IPS-18c (cell line): Measurements from ENCODE around the gene KRT38.
"Not testable (repeated sequence)": the region's sequence is repeated elsewhere in the genome, so short reads cannot be mapped to it uniquely, and the experiment has no call there.

Source experiments
- H3K4me3 ChIP-seq: 2 replicates; pipeline ENCODE4 v1.7.0; 2013; ENCODE audit warnings: low read depth, mild to moderate bottlenecking, low read length, moderate library complexity; ENCODE audit not compliant: insufficient read depth
- H3K9me3 ChIP-seq: one replicate; pipeline ENCODE4 v1.6.1; 2013; ENCODE audit warnings: mild to moderate bottlenecking, low read length, moderate library complexity; ENCODE audit not compliant: control insufficient read depth, insufficient read depth

KRT38 gene

DNA sequence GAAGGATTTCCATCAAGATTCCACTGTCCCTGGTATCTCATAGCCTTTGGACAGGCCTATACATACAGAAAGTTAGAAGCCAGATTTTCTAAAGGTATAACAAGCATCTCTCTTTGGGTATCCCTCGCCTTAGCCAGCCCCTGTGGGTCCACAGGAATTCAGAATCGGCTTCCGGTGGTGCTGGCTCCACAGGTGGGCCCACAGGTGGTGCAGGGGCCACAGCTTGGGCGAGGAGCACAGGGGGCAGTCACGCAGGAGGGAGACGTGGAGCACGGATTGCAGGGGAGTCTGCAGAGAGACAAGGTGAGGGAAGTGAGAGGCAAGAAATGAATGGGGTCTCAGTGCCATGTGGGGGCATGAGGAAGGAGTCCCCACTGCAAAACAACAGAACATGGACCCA is 3.5 kb downstream of the KRT38 start:
- Histone ChIP-seq H3K4me3 (no peak overlapping the region), H3K9me3 (no peaks in the 10 kb centered on the region)

GRCh38 chr17:41434415-41434814 is 6.4 kb downstream of the KRT38 start:
- H3K4me3 ChIP-seq, result no peak overlapping the region

DNA sequence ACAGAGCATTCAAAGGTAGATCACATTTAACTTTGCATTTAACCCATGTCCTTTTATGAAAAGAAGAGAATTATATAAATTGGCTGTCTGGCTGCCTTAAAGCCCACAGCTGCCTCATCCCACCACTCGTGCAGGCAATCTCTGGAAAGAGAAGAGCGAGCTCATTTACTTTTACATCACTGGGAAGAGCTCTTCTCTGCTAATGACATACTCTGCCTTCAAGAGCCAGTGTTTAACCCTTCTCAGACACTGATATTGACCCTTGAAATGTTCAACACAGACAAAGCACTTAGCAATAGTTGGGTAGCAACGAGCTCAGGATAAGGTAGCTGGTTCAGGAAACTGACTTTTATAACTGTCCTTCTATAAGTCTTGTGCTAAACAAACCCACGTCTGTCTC is 6.8 kb downstream of the KRT38 start:
- H3K9me3 ChIP-seq, result no peaks in the 10 kb centered on the region
- no peak overlapping the region for H3K4me3 ChIP-seq

More at GRCh38 chr17:41434415-41434814, 6.4 kb downstream of the KRT38 start:
- no peaks in the 10 kb centered on the region for H3K9me3 ChIP-seq

GRCh38 chr17:41433586-41433985 is 7.2 kb downstream of the KRT38 start:
- no peaks in the 10 kb centered on the region for H3K9me3 ChIP-seq

GRCh38 chr17:41430376-41430775 is 10.4 kb downstream of the KRT38 start:
- H3K9me3 ChIP-seq, H3K4me3 ChIP-seq: not testable (repeated sequence)

More at GRCh38 chr17:41433586-41433985, 7.2 kb downstream of the KRT38 start:
- H3K4me3 ChIP-seq, result no peak overlapping the region

- H3K9me3 ChIP-seq, result no peaks in the 10 kb centered on the region
- H3K4me3 ChIP-seq, result no peak overlapping the region
Observed at GRCh38 chr17:41429667-41430066, 11.1 kb downstream of the KRT38 start.

- Histone ChIP-seq H3K4me3 (no peak overlapping the region), H3K9me3 (no peaks in the 10 kb centered on the region)
Observed at GRCh38 chr17:41428591-41429291, 12.0 kb downstream of the KRT38 start.

DNA sequence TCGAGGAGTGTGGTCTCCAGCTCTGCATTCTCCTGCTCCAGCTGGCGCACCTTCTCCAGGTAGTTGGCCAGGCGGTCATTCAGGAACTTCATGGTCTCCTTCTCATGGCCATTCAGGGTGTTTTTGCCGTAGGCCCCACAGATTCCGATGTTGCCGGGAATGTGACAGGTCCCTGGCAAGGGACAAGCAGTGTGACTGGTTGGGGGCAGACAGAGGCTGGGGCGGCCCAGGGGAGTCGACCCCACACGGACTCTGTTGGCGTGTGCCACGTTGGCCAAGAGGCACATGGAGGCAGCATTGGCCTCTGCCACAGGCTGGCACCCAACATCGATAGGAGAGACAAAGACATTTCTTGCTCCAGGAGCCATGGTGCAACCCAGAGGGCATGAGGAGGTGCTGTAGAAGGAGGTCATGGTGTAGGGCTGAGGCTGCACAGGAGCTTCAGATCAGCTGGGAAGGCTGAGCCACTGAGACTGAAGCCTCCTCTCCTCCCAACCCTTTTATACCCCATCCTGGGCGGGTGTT is 16.6 kb downstream of the KRT38 start, which contains the start of gene KRT37:
KRT37 (minus strand) TSS at position 475 of the 525 bp plus-strand sequence; CDS start at position 413, 62 bp downstream.
- H3K4me3 ChIP-seq, result no peak within 1 kb of the TSS
- no peaks in the 10 kb centered on the region for H3K9me3 ChIP-seq

DNA sequence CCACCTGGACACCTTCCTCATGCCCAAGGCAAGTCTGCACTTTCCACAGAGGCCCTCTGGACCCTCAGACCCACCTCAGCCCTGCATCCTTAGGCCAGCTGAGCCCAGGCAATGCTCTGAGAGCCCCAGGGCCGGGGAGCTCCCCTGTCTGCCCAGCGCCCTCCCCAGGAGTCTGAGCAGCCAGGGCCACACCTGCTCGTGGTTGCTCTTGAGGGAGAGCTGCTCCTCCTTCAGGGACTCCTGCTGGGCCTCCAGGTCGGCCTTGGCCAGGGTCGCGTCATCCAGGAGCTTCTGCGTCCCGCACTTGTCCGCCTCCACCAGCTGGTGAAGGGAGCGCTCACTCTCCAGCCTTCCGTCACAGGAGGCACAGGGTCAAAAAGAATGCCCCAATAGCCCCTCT is 18.2 kb downstream of the KRT38 start:
- H3K4me3 ChIP-seq, H3K9me3 ChIP-seq: not testable (repeated sequence)

- H3K9me3 ChIP-seq, result no peaks in the 10 kb centered on the region
Observed at GRCh38 chr17:41421617-41422016, 19.2 kb downstream of the KRT38 start.

GRCh38 chr17:41421116-41421515 is 19.7 kb downstream of the KRT38 start:
- H3K4me3 ChIP-seq, result no peak overlapping the region
- no peaks in the 10 kb centered on the region for H3K9me3 ChIP-seq

More at GRCh38 chr17:41421617-41422016, 19.2 kb downstream of the KRT38 start:
- H3K4me3 ChIP-seq, result no peak overlapping the region

DNA sequence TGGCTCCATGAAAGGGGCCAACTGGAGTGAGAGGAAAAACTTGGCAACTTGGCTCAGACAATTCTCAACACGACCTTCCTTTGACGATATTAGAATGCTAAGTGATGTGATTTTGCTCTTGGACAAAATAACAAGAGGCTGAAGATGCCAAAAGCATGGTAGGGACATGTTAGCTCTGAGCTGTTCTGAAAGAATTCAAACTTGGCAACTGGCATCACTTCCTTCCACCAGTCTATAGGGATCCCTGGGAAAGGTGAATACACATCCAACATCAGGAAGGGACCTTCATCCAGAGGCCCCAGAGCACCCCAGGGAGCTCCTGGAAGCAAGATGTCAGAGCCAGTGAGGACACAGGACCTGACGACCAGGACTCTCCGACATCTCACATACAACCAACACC is 20.6 kb downstream of the KRT38 start:
- Histone ChIP-seq H3K9me3 (no peaks in the 10 kb centered on the region), H3K4me3 (no peak overlapping the region)

DNA sequence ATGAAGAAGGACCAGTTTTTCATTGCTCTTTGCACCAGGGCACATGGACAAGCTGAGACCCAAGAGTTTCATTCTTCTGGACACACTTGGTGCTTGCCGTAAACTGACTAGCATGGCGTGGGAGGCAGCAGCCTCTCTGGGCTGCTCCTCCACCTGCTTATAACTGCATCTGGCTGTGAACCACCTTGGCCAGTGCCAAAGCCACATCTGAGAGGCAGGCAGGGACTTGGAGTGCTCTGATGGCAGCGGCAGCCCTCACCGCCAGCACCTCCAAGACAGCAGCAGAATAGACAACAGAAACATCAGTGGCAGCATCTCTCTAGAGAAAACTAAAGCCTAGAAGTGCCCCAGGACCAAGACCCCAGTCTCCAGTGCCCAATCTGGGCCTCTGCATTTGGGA is 21.1 kb downstream of the KRT38 start:
- no peak overlapping the region for H3K4me3 ChIP-seq

GRCh38 chr17:41418116-41418860 is 22.5 kb downstream of the KRT38 start:
- Histone ChIP-seq H3K4me3 (no peak overlapping the region), H3K9me3 (no peaks in the 10 kb centered on the region)

More for the DNA sequence above, 21.1 kb downstream of the KRT38 start:
- no peaks in the 10 kb centered on the region for H3K9me3 ChIP-seq

- H3K9me3 ChIP-seq, result no peaks in the 10 kb centered on the region
- no peak overlapping the region for H3K4me3 ChIP-seq
Observed at GRCh38 chr17:41417576-41418015, 23.2 kb downstream of the KRT38 start.

DNA sequence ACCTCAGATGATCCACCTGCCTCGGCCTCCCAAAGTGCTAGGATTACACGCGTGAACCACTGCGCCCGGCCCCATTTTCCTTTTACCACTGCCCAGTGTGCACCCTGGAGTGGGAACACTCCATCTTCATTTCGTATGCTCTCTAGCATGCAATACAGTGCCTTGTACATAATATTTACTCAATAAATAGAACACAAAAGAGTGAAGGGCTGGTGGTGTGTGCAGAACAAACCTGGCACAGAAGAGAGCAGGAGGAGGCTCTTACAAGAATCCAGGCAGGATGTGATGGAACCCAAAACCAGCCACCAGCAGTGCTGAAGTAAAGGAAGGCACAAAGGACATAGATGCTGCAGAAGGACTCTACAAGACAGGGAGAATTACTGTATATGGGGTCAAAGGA is 23.7 kb downstream of the KRT38 start:
- Histone ChIP-seq H3K4me3 (no peak overlapping the region), H3K9me3 (no peaks in the 10 kb centered on the region)

DNA sequence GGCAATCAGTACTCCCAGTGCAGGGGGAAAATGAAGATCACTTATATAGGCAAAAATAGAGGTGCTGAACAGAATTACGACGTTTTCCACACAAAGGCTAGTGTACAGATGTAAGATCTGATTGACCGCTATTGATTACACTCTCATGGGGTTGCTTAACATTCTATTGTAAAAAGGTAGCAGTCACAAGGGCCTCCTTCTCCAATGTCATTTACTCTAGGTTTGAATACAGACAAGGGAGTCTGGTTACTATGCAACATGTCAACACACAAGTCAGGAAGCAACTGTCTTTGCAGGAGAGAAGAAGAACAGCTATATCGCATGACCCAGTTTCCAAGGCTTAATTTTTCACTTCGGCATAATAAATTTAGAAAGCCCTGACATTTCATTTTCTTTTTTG is 24.3 kb downstream of the KRT38 start:
- Histone ChIP-seq H3K4me3 (no peak overlapping the region), H3K9me3 (no peaks in the 10 kb centered on the region)

- no peak overlapping the region for H3K4me3 ChIP-seq
Observed at GRCh38 chr17:41415833-41416335, 24.9 kb downstream of the KRT38 start.

More at GRCh38 chr17:41415833-41416335, 24.9 kb downstream of the KRT38 start:
- H3K9me3 ChIP-seq, result no peaks in the 10 kb centered on the region
